ENCODE results near the gene GPC5. TPM values are rescaled to one million over a fixed set of nuclear protein-coding genes. Genes with fewer than 3 reads are reported as not detected.

The GPC5 gene
- total and polyA plus RNA-seq, 2 of the 13 experiments (the other 11 are each of a cell fraction or from before 2014, with no cell fraction given): 0.02 to 0.07 TPM

DNA sequence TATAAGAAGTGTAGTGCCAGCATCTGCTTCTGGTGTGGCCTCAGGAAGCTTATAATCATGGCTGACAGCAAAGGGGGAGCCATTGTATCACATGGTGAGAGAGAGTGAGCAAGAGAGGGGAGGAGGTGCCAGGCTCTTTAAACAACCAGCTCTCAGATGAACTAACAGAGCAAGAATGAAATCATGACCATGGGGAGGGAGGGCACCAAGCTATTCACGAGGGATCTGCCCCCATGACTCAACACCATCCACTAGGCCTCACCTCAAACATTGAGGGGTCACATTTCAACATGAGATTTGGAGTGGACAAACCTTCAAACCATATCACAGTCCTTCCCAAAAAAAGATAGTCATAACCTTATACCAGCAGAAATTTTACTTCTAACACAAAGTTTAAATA is 174.0 kb downstream of the GPC5 start (continued):
- TF ChIP-seq, protein P1, sequence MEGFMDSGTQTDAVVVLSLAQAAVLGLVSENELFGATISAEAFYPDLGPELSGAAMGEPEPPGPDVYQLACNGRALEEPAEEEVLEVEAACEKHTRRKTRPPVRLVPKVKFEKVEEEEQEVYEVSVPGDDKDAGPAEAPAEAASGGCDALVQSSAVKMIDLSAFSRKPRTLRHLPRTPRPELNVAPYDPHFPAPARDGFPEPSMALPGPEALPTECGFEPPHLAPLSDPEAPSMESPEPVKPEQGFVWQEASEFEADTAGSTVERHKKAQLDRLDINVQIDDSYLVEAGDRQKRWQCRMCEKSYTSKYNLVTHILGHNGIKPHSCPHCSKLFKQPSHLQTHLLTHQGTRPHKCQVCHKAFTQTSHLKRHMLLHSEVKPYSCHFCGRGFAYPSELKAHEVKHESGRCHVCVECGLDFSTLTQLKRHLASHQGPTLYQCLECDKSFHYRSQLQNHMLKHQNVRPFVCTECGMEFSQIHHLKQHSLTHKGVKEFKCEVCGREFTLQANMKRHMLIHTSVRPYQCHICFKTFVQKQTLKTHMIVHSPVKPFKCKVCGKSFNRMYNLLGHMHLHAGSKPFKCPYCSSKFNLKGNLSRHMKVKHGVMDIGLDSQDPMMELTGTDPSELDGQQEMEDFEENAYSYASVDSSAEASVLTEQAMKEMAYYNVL (CRISPR knock-in tag; IDR thresholded peaks at IDR 0.05; ENCODE audit: borderline replicate concordance): no peak
- TF ChIP-seq, protein P2, sequence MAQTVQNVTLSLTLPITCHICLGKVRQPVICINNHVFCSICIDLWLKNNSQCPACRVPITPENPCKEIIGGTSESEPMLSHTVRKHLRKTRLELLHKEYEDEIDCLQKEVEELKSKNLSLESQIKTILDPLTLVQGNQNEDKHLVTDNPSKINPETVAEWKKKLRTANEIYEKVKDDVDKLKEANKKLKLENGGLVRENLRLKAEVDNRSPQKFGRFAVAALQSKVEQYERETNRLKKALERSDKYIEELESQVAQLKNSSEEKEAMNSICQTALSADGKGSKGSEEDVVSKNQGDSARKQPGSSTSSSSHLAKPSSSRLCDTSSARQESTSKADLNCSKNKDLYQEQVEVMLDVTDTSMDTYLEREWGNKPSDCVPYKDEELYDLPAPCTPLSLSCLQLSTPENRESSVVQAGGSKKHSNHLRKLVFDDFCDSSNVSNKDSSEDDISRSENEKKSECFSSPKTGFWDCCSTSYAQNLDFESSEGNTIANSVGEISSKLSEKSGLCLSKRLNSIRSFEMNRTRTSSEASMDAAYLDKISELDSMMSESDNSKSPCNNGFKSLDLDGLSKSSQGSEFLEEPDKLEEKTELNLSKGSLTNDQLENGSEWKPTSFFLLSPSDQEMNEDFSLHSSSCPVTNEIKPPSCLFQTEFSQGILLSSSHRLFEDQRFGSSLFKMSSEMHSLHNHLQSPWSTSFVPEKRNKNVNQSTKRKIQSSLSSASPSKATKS (CRISPR knock-in tag; IDR thresholded peaks at IDR 0.05): no peak
- TF ChIP-seq HNRNPL (IDR thresholded peaks at IDR 0.05; ENCODE audit: low read depth, low read length) (no peak), FOXP1 (IDR thresholded peaks at IDR 0.05) (no peak), FOXP1 (CRISPR knock-in tag; IDR thresholded peaks at IDR 0.05) (no peak), FOXA3 (CRISPR knock-in tag; IDR thresholded peaks at IDR 0.05) (no peak), ZNF33B (CRISPR knock-in tag; IDR thresholded peaks at IDR 0.05) (no peak), GATAD1 (CRISPR knock-in tag; IDR thresholded peaks at IDR 0.05) (no peak), SIX4 (CRISPR knock-in tag; IDR thresholded peaks at IDR 0.05) (no peak)
- TF ChIP-seq, protein P3, sequence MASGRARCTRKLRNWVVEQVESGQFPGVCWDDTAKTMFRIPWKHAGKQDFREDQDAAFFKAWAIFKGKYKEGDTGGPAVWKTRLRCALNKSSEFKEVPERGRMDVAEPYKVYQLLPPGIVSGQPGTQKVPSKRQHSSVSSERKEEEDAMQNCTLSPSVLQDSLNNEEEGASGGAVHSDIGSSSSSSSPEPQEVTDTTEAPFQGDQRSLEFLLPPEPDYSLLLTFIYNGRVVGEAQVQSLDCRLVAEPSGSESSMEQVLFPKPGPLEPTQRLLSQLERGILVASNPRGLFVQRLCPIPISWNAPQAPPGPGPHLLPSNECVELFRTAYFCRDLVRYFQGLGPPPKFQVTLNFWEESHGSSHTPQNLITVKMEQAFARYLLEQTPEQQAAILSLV (CRISPR knock-in tag; IDR thresholded peaks at IDR 0.05; ENCODE audit: borderline replicate concordance): no peak

Data from HepG2 (cell line).